ENCODE data around the gene ALKBH3. TPM values are rescaled to one million over a fixed set of nuclear protein-coding genes. Genes with fewer than 3 reads are reported as not detected.

ALKBH3 gene
- total and polyA plus RNA-seq, 10 of the 15 experiments (the other 5 are each of a cell fraction or from before 2014, with no cell fraction given), result 22.1 to 50.8 (median 38.5) TPM

DNA sequence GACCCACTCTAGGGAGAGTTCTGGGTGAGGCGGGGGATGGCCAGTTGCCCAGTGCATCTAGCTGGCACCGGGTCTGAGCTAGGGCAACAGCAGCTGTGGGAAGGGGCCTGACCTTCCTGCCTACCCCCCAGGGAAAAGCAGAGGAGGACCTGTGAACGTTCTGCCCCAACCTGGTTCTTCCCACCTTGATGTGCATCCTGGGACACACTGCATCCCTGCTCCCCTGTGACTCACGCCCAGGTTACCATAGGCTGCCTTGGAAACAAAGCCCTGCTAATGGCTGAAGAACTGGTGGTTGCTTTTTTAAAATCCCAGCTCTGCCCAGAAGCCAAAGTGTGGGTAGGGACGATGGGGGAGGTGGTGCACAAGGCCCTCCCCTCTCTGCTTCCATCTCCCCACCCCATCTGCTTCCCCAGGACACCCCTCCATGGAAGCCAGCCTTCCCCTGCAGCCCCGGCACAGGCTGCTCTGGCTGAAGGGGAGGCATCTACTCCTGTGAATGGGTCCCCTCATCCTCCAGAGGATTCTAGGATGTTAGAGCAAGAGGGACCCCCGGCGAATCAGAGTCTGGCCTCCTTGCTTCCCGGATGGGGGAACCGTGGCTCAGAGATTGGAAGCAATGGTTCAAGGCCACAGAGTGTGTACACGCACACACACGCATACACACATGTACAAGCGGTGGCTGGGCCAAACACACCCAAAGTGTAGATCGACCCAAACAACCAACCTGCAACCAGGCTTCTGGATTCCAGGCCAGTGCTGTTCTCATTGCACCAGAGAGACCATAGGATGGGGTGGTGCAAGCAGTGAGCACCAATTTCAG lies 54.2 kb downstream of the ALKBH3 start:
- no peak for FAIRE-seq
- no peak for ATAC-seq

DNA sequence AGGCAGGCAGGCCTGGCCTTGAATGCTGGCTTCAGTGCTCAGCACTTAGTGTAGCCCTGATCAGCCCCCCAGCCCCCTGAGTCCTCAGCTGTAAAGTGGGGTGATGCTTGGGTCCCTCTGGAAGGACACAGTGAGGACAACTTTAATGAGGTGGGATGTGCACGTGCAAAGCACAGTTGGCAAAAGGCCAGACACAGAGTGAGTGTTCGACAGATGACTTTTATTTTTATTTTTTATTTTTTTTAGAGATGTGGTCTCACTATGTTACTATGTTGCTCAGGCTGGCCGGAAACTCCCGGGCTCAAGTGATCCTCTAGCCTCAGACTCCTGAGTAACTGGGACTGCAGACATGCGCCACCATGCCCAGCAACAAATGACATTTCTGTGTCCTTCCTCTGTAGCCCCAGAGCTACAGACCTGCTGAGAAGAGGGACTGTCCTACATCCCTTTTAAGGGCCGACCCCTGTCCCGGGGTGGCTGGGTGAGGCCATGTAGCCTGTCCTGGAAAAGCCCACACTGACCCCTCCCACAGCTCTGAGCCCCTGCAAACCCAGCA lies 54.9 kb downstream of the ALKBH3 start:
- Histone ChIP-seq H3K4me1 (ENCODE audit: control insufficient read depth, insufficient read depth, low read length) (no peaks in the 10 kb centered on the region), H3K9me3 (replicated peaks; ENCODE audit: control insufficient read depth, insufficient read depth, low read length) (no peaks in the 10 kb centered on the region), H3K27ac (ENCODE audit: control insufficient read depth, insufficient read depth) (no peak overlapping the region), H4K20me1 (ENCODE audit: control insufficient read depth, insufficient read depth) (no peaks in the 10 kb centered on the region), H3K4me3 (no peak overlapping the region), H3K79me2 (ENCODE audit: control insufficient read depth, insufficient read depth, low read length) (no peaks in the 10 kb centered on the region), H3K36me3 (ENCODE audit: control insufficient read depth in 2 of 2, insufficient read depth in 2 of 2, low read length in 1 of 2) (no peaks in the 10 kb centered on the region), H2AFZ (ENCODE audit: control insufficient read depth, low read depth, low read length) (no peak overlapping the region), H3K4me2 (ENCODE audit: control insufficient read depth, insufficient read depth) (no peak overlapping the region), H3K27me3 (replicated peaks in 1 of 2; ENCODE audit: control insufficient read depth in 2 of 2, insufficient read depth in 2 of 2, low read length in 1 of 2) (peaks cover 0 to under 1% of the 10 kb centered on the region in 2 experiments; a peak in 3 of 4 replicates), H3K9ac (ENCODE audit: control insufficient read depth, insufficient read depth, low read length) (no peak overlapping the region)
- ChIA-PET CTCF (no interaction called here), RAD21 (ENCODE audit: unreplicated experiment) (no interaction called here), SMC1A (ENCODE audit: uncharacterized antibody, unreplicated experiment) (no interaction called here), POLR2A (no interaction called here)
- intact Hi-C loops (cut with micrococcal nuclease; ENCODE audit: unreplicated experiment), result no loop called here
- WGBS (ENCODE audit: insufficient coverage, insufficient replicate concordance, low lambda C conversion rate, missing lambda C conversion rate), result 39% methylated on average over 7 of the region's 7 CpGs
- DNase-seq (ENCODE audit: low read depth, low spot score), result no peak
- no peak for FAIRE-seq
- ATAC-seq, result no peak
- in situ Hi-C loops (cut with MboI), result no loop called here
- BruUV-seq (replicated peaks), result no TSS peak
- TF ChIP-seq NR2F1 (conservative IDR thresholded peaks at IDR 0.05) (no peak), POLR2A (IDR thresholded peaks at IDR 0.05; ENCODE audit: low read depth, low read length) (no peak), NFXL1 (IDR thresholded peaks at IDR 0.05; ENCODE audit: borderline replicate concordance) (no peak), PML (IDR thresholded peaks at IDR 0.05; ENCODE audit: low read length) (no peak), RAD51 (IDR thresholded peaks at IDR 0.05) (no peak), YY1 (IDR thresholded peaks at IDR 0.05; ENCODE audit: low read depth, low read length) (no peak), IKZF1 (conservative IDR thresholded peaks at IDR 0.05) (no peak), WRNIP1 (IDR thresholded peaks at IDR 0.05; ENCODE audit: borderline replicate concordance, low read depth, low read length) (no peak), MTA2 (IDR thresholded peaks at IDR 0.05; ENCODE audit: low read depth) (no peak)

More for the DNA sequence above, 54.2 kb downstream of the ALKBH3 start:
- Histone ChIP-seq H3K9ac (ENCODE audit: control insufficient read depth, insufficient read depth, low read length) (no peak overlapping the region), H3K9me3 (replicated peaks; ENCODE audit: control insufficient read depth, insufficient read depth, low read length) (no peaks in the 10 kb centered on the region), H3K4me1 (ENCODE audit: control insufficient read depth, insufficient read depth, low read length) (no peaks in the 10 kb centered on the region), H3K27me3 (replicated peaks in 1 of 2; ENCODE audit: control insufficient read depth in 2 of 2, insufficient read depth in 2 of 2, low read length in 1 of 2) (no peaks in the 10 kb centered on the region; a peak in 3 of 4 replicates), H3K79me2 (ENCODE audit: control insufficient read depth, insufficient read depth, low read length) (no peaks in the 10 kb centered on the region), H4K20me1 (ENCODE audit: control insufficient read depth, insufficient read depth) (no peaks in the 10 kb centered on the region), H2AFZ (ENCODE audit: control insufficient read depth, low read depth, low read length) (no peak overlapping the region), H3K4me3 (no peak overlapping the region), H3K4me2 (ENCODE audit: control insufficient read depth, insufficient read depth) (no peak overlapping the region), H3K36me3 (ENCODE audit: control insufficient read depth in 2 of 2, insufficient read depth in 2 of 2, low read length in 1 of 2) (no peaks in the 10 kb centered on the region), H3K27ac (ENCODE audit: control insufficient read depth, insufficient read depth) (no peak overlapping the region)
- ChIA-PET CTCF (no interaction called here), POLR2A (no interaction called here), SMC1A (ENCODE audit: uncharacterized antibody, unreplicated experiment) (no interaction called here), RAD21 (ENCODE audit: unreplicated experiment) (no interaction called here)
- in situ Hi-C loops (cut with MboI), result no loop called here
- no TSS peak for BruUV-seq (replicated peaks)
- intact Hi-C loops (cut with micrococcal nuclease; ENCODE audit: unreplicated experiment), result no loop called here
- no peak for TF ChIP-seq NR2C1 (IDR thresholded peaks at IDR 0.05)
- TF ChIP-seq RAD21 (IDR thresholded peaks at IDR 0.05; ENCODE audit: insufficient read depth, low read depth, low read length), result no peak
- no peak for TF ChIP-seq MYB (IDR thresholded peaks at IDR 0.05; ENCODE audit: borderline replicate concordance, low read depth, low read length)
- no peak for TF ChIP-seq ZNF217 (IDR thresholded peaks at IDR 0.05)
- no peak for TF ChIP-seq SREBF2 (IDR thresholded peaks at IDR 0.05; ENCODE audit: low read length)
- no peak for DNase-seq (ENCODE audit: low read depth, low spot score)
- 51% methylated on average over 14 of the region's 14 CpGs for WGBS (ENCODE audit: insufficient coverage, insufficient replicate concordance, low lambda C conversion rate, missing lambda C conversion rate)

Data from GM12878 (cell line).